Astrocyte (in vitro differentiated cells and primary cell): ENCODE results near the gene CSPG5.

Source experiments
- CTCF ChIP-seq: IDR thresholded peaks from 2 replicates; pipeline ENCODE4 v1.5.1; 2011; ENCODE audit warnings: low read depth, mild to moderate bottlenecking, inconsistent platforms, low read length, moderate library complexity; ENCODE audit not compliant: insufficient read depth
- EZH2 ChIP-seq: IDR thresholded peaks from 2 replicates; pipeline ENCODE4 v1.6.1; 2012; ENCODE audit warnings: mild to moderate bottlenecking, low read length, inconsistent platforms; ENCODE audit not compliant: insufficient read depth

- TF ChIP-seq EZH2 (no peak), CTCF (no peak)
Observed at GRCh38 chr3:47612178-47612577, 33.5 kb upstream of the CSPG5 start.
